NB4 (cell line): Measurements from ENCODE around the gene S1PR3.

ENCODE experiments used
- DNase-seq: peaks from one replicate; pipeline ENCODE4 v3.0.0; 2010; ENCODE audit warnings: low read depth
- H3K4me3 ChIP-seq: one replicate; pipeline ENCODE4 v1.5.1; 2011; ENCODE audit warnings: mild to moderate bottlenecking, low read depth, low read length, moderate library complexity
- MYC ChIP-seq: IDR thresholded peaks from 2 replicates; pipeline ENCODE4 v1.6.1; 2011; ENCODE audit warnings: low read depth, low read length
- POLR2A ChIP-seq: IDR thresholded peaks from 2 replicates; pipeline ENCODE4 v1.6.1; 2011; ENCODE audit warnings: mild to moderate bottlenecking; ENCODE audit not compliant: insufficient read length; ENCODE audit errors: extremely low read depth
- TF ChIP-seq, protein P1 (sequence below): IDR thresholded peaks from one replicate; pipeline ENCODE4 v1.5.1; 2012; ENCODE audit warnings: low read depth, low read length
- TF ChIP-seq, protein P2 (sequence below): IDR thresholded peaks from 2 replicates; pipeline ENCODE4 v1.6.1; 2011; ENCODE audit warnings: low read depth, low read length

Gene S1PR3

GRCh38 chr9:89008055-89008743 lies 16.9 kb downstream of the S1PR3 start:
- no peak overlapping the region for H3K4me3 ChIP-seq
- TF ChIP-seq MYC (no peak), POLR2A (no peak)
- TF ChIP-seq, protein P1, sequence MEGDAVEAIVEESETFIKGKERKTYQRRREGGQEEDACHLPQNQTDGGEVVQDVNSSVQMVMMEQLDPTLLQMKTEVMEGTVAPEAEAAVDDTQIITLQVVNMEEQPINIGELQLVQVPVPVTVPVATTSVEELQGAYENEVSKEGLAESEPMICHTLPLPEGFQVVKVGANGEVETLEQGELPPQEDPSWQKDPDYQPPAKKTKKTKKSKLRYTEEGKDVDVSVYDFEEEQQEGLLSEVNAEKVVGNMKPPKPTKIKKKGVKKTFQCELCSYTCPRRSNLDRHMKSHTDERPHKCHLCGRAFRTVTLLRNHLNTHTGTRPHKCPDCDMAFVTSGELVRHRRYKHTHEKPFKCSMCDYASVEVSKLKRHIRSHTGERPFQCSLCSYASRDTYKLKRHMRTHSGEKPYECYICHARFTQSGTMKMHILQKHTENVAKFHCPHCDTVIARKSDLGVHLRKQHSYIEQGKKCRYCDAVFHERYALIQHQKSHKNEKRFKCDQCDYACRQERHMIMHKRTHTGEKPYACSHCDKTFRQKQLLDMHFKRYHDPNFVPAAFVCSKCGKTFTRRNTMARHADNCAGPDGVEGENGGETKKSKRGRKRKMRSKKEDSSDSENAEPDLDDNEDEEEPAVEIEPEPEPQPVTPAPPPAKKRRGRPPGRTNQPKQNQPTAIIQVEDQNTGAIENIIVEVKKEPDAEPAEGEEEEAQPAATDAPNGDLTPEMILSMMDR, result no peak
- TF ChIP-seq, protein P2, sequence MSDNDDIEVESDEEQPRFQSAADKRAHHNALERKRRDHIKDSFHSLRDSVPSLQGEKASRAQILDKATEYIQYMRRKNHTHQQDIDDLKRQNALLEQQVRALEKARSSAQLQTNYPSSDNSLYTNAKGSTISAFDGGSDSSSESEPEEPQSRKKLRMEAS, result no peak
- DNase-seq, result no peak

DNA sequence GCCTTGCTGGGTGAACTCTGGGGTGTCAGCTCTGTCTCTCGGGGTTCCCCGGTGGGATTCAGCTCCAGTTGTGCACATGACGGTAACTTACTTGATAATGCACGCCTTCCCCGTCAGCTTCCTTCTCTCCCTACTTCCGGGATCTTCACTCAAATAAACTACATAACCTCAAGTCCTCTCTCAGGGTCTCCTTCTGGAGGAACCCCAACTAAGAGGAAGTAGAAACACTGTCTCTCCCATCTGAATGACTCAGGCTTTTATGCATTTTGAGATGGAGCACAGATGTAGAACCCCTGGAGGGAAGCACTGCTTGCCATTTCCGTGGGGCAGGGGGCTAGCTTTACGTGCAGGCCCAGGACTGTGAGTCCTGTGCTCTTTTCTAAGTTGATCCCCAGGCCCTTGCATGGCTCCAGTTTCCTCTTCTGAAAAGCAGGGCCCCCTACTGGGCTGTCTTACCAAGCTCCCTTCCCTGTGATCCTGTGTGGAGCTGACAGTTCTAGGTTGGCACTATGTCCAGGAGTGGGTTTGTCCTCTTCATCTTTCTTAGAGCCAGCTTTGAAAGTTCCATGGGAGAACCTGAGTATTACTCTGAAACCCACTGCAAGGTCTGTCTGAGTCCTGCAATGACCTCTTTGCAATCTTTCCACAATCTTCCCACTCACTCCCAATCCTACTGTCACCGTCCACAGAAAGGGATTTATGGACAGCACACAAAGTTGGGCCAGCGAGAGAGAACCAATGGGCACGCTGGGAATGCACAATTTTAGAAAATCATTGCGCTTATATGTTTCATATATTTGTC lies 17.7 kb downstream of the S1PR3 start:
- H3K4me3 ChIP-seq, result no peak overlapping the region
- TF ChIP-seq, protein P1, result peak; percentile 31
- TF ChIP-seq MYC, result no peak; the same call in 1 of the 2 replicates
- TF ChIP-seq, protein P2, result no peak
- no peak for TF ChIP-seq POLR2A
- DNase-seq, result peak; percentile 79

GRCh38 chr9:89009546-89009840 lies 18.2 kb downstream of the S1PR3 start:
- TF ChIP-seq POLR2A (no peak), MYC (no peak)
- TF ChIP-seq, protein P1, result no peak
- TF ChIP-seq, protein P2, result no peak
- no peak for DNase-seq
- no peak overlapping the region for H3K4me3 ChIP-seq

- no peak overlapping the region for H3K4me3 ChIP-seq
- TF ChIP-seq, protein P2, result no peak
- TF ChIP-seq MYC (no peak), POLR2A (no peak)
- TF ChIP-seq, protein P1, result no peak
- no peak for DNase-seq
Measured at GRCh38 chr9:89010056-89010455, 18.8 kb downstream of the S1PR3 start.

- no peak for DNase-seq
- TF ChIP-seq, protein P1, result no peak
- TF ChIP-seq MYC (no peak), POLR2A (no peak)
- TF ChIP-seq, protein P2, result no peak
- H3K4me3 ChIP-seq, result no peak overlapping the region
Measured at GRCh38 chr9:89010526-89011111, 19.4 kb downstream of the S1PR3 start.
